ENCODE data around the gene TXLNB. TPM values are rescaled to one million over a fixed set of nuclear protein-coding genes. Genes with fewer than 3 reads are reported as not detected.
"Not testable (repeated sequence)": the region's sequence is repeated elsewhere in the genome, so short reads cannot be mapped to it uniquely, and the experiment has no call there.

The TXLNB gene
- total RNA-seq, 2 experiments from 2014 or later: 0.18 to 0.19 TPM

GRCh38 chr6:139293230-139293629, 1.4 kb upstream of the TXLNB start:
- H3K4me3 Mint-ChIP-seq, H3K36me3 Mint-ChIP-seq, H3K9me3 Mint-ChIP-seq, H3K27me3 Mint-ChIP-seq, DNase-seq: not testable (repeated sequence)
- Mint-ChIP-seq H3K27ac (peak overlapping the region; percentile 45), H3K4me1 (peaks cover 55% of the 10 kb centered on the region)

DNA sequence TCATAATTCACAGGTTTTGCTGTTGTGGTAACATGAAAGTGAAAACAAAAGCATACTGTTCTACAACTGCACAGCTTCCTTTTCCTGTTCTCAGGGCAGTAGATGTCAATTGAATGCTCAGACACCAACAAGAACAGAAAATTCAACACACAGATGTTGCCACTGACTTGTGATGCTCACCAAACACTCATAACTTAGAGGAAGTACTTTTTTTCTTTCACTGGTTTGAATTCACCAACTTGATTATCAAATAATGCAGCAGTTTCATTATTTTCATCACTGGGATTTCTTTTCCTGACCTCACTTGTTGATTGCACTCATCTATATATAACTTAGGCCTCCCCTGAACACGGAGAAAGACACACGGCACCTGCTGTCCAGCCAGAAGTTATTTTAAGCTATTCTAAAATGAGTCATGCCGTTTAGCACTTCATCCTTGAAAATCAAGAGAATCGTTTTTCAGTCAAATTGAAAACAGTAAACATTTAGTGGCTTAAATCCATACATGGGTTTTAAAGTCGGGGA, 949 bp downstream of the TXLNB start:
- Mint-ChIP-seq H3K27ac (peak overlapping the region; percentile 96), H3K27me3 (no peaks in the 10 kb centered on the region), H3K4me1 (peaks cover 47% of the 10 kb centered on the region), H3K9me3 (peaks cover 2% of the 10 kb centered on the region), H3K4me3 (peak overlapping the region; percentile 57), H3K36me3 (peaks cover 2% of the 10 kb centered on the region)
- no peak for DNase-seq

- Mint-ChIP-seq H3K27me3 (no peaks in the 10 kb centered on the region), H3K4me1 (peaks cover 48% of the 10 kb centered on the region), H3K27ac (no peak overlapping the region), H3K4me3 (no peak overlapping the region), H3K36me3 (peaks cover 2% of the 10 kb centered on the region), H3K9me3 (peaks cover 2% of the 10 kb centered on the region)
- DNase-seq: no peak
These were observed 2.6 kb downstream of the TXLNB start for GRCh38 chr6:139289233-139289632.

DNA sequence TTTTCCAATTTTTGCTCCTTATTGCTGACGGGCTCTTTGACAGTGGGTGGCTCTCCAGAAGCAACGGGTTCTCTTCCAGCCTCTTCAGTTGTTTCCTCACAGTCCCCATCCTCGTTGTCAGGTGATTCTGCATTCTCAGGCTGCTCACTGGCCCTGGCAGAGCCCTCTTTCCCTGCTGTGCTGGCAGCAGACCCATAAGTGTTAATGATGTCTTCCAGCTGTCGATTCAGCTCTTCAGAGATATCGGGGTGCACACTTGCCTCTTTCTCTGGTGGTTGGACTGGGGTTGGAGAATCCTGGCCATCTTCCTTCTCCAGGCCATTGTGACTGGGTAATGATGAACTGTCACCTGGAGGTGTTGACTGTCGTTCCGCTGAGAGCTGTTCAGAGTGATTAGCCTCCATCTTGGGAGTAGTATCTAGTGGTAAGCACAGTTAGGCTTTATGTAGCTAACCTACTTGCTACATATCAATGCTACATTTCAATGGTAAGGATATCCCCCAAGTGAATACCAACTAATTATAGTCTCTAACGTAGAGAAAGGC, 3.2 kb downstream of the TXLNB start:
- Mint-ChIP-seq H3K4me3 (no peak overlapping the region), H3K27ac (peak overlapping the region; percentile 14), H3K9me3 (peaks cover 2% of the 10 kb centered on the region), H3K4me1 (peaks cover 46% of the 10 kb centered on the region), H3K27me3 (no peaks in the 10 kb centered on the region), H3K36me3 (peaks cover 2% of the 10 kb centered on the region)
- no peak for DNase-seq

- no peak overlapping the region for H3K4me3 Mint-ChIP-seq
- no peaks in the 10 kb centered on the region for H3K27me3 Mint-ChIP-seq
- no peak overlapping the region for H3K27ac Mint-ChIP-seq
- peaks cover 2% of the 10 kb centered on the region for H3K9me3 Mint-ChIP-seq
- peaks cover 2% of the 10 kb centered on the region for H3K36me3 Mint-ChIP-seq
- H3K4me1 Mint-ChIP-seq: peaks cover 43% of the 10 kb centered on the region
- no peak for DNase-seq
These were observed 3.9 kb downstream of the TXLNB start for GRCh38 chr6:139287868-139288267.

DNA sequence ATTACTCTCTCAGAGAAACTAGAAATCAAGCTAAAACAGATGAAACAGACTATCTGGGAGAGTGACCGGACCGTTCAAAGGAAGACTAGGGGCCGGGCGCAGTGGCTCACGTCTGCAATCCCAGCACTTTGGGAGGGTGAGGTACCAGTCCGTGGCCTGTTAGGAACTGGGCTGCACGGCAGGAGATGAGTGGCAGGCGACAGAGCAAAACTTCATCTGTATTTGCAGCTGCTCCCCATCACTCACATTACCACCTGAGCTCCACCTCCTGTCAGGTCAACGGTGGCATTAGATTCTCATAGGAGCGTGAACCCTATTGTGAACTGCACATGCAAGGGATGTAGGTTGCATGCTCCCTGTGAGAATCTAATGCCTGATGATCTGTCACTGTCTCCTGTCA, 5.4 kb downstream of the TXLNB start:
- not testable (repeated sequence) for H3K36me3 Mint-ChIP-seq, DNase-seq, H3K4me3 Mint-ChIP-seq, H3K9me3 Mint-ChIP-seq, H3K27me3 Mint-ChIP-seq, H3K27ac Mint-ChIP-seq
- peaks cover 32% of the 10 kb centered on the region for H3K4me1 Mint-ChIP-seq

GRCh38 chr6:139285590-139285989, 6.2 kb downstream of the TXLNB start:
- Mint-ChIP-seq H3K4me1 (peaks cover 29% of the 10 kb centered on the region), H3K4me3 (no peak overlapping the region), H3K27ac (no peak overlapping the region), H3K27me3 (no peaks in the 10 kb centered on the region), H3K36me3 (peaks cover 2% of the 10 kb centered on the region), H3K9me3 (peaks cover 2% of the 10 kb centered on the region)
- DNase-seq: no peak

DNA sequence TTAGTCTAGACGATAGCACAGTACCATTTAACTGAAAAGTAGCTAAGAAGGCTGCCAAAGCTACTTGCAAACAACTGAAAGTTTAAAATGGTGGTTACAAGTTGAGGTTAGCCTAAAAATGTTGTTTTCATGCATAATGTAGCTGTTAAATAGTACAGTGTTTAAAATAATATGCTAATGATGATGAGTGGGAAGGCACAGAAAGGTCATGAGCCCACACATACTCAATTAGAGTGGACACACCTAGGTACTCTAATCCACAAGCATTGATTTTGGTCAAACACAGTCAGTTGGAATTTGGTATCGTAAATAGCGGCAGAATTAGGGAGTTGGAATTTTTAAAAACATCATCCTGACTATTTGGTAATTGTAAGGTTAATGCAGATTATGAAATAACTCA, 7.0 kb downstream of the TXLNB start:
- DNase-seq: no peak
- Mint-ChIP-seq H3K36me3 (peaks cover under 1% of the 10 kb centered on the region), H3K27me3 (no peaks in the 10 kb centered on the region), H3K27ac (no peak overlapping the region), H3K4me3 (no peak overlapping the region), H3K4me1 (peaks cover 27% of the 10 kb centered on the region), H3K9me3 (peaks cover under 1% of the 10 kb centered on the region)

GRCh38 chr6:139282684-139283083, 9.1 kb downstream of the TXLNB start:
- Mint-ChIP-seq H3K27me3 (no peaks in the 10 kb centered on the region), H3K9me3 (no peaks in the 10 kb centered on the region), H3K4me3 (no peak overlapping the region)

DNA sequence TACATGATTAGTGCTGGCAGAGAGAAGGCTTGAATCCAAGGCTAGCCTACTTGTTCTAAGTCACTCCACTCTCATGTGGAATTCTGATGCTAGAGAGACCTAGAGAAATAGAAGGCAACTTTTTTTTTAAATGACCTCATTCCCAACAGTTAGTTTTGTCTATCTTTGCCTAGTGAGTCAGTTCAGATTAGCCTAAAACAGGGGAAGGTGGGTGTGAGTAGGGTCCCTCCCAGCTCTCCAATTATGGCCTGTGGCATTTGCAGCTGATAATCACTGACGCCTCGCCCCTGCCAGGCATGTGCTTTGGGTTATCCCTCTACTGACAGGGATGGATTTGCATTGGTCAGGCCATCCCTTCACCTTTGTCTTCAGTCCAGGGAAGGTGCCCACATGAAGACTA, 13.6 kb downstream of the TXLNB start:
- DNase-seq: no peak
- H3K27me3 Mint-ChIP-seq: no peaks in the 10 kb centered on the region
- H3K36me3 Mint-ChIP-seq: no peaks in the 10 kb centered on the region
- H3K9me3 Mint-ChIP-seq: no peaks in the 10 kb centered on the region
- peaks cover 31% of the 10 kb centered on the region for H3K4me1 Mint-ChIP-seq
- H3K27ac Mint-ChIP-seq: no peak overlapping the region
- no peak overlapping the region for H3K4me3 Mint-ChIP-seq

More at GRCh38 chr6:139282684-139283083, 9.1 kb downstream of the TXLNB start:
- no peak for DNase-seq
- Mint-ChIP-seq H3K4me1 (peaks cover 41% of the 10 kb centered on the region), H3K27ac (no peak overlapping the region), H3K36me3 (no peaks in the 10 kb centered on the region)

- Mint-ChIP-seq H3K27ac (no peak overlapping the region), H3K4me1 (peaks cover 27% of the 10 kb centered on the region), H3K36me3 (no peaks in the 10 kb centered on the region), H3K9me3 (no peaks in the 10 kb centered on the region), H3K4me3 (no peak overlapping the region), H3K27me3 (no peaks in the 10 kb centered on the region)
- DNase-seq: no peak
These were observed 14.2 kb downstream of the TXLNB start for GRCh38 chr6:139277587-139277986.

DNA sequence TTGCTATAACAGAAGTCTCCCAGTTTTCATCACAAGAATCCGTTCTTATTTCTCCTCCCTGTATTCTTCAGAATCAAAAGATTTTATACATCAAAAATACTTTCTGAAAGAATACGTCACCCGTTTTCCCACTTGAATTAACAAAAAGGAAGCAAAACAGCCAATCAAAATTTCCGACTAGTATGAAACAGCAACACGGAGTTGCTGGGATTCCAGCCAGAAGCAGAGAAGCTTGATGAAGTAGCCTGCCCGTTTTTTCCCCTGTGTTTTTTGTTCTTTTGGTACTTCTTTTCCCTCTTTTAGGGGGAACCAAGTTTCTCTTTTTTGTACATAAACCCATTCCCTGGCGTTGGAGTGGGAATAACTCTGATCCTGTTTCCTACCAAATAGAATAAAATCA, 14.6 kb downstream of the TXLNB start:
- H3K4me3 Mint-ChIP-seq: no peak overlapping the region
- H3K27me3 Mint-ChIP-seq: no peaks in the 10 kb centered on the region
- no peak overlapping the region for H3K27ac Mint-ChIP-seq
- no peak for DNase-seq
- H3K9me3 Mint-ChIP-seq: no peaks in the 10 kb centered on the region
- no peaks in the 10 kb centered on the region for H3K36me3 Mint-ChIP-seq
- H3K4me1 Mint-ChIP-seq: peaks cover 26% of the 10 kb centered on the region

- H3K36me3 Mint-ChIP-seq: no peaks in the 10 kb centered on the region
- no peaks in the 10 kb centered on the region for H3K27me3 Mint-ChIP-seq
- H3K9me3 Mint-ChIP-seq: no peaks in the 10 kb centered on the region
- peaks cover 21% of the 10 kb centered on the region for H3K4me1 Mint-ChIP-seq
- no peak for DNase-seq
- H3K27ac Mint-ChIP-seq: no peak overlapping the region
- no peak overlapping the region for H3K4me3 Mint-ChIP-seq
These were observed 16.3 kb downstream of the TXLNB start for GRCh38 chr6:139275279-139276055.

- no peak for DNase-seq
- no peaks in the 10 kb centered on the region for H3K9me3 Mint-ChIP-seq
- H3K4me1 Mint-ChIP-seq: peaks cover 2% of the 10 kb centered on the region
- H3K36me3 Mint-ChIP-seq: no peaks in the 10 kb centered on the region
- H3K27me3 Mint-ChIP-seq: no peaks in the 10 kb centered on the region
- peak overlapping the region; percentile 12 for H3K27ac Mint-ChIP-seq
- H3K4me3 Mint-ChIP-seq: no peak overlapping the region
These were observed 20.7 kb downstream of the TXLNB start for GRCh38 chr6:139271056-139271455.

GRCh38 chr6:139270249-139270648, 21.5 kb downstream of the TXLNB start:
- no peak for DNase-seq
- H3K4me1 Mint-ChIP-seq: no peaks in the 10 kb centered on the region
- no peaks in the 10 kb centered on the region for H3K36me3 Mint-ChIP-seq
- H3K4me3 Mint-ChIP-seq: no peak overlapping the region
- H3K9me3 Mint-ChIP-seq: no peaks in the 10 kb centered on the region
- no peak overlapping the region for H3K27ac Mint-ChIP-seq
- no peaks in the 10 kb centered on the region for H3K27me3 Mint-ChIP-seq
